Thyroid gland (tissue), 4 donors: ENCODE results near the gene TAF6L.

Source experiments
- POLR2A ChIP-seq, 2 donors: fragments of 450-650 bp; IDR thresholded peaks; one replicate each; pipeline ENCODE4 v1.6.1; 2017; ENCODE audit warnings: antibody characterized with exemption in 2 of 2, mild to moderate bottlenecking in 2 of 2, moderate library complexity in 1 of 2
- TF ChIP-seq, protein P1 (sequence below), 6 experiments: fragments of 200-600 bp in 3 of 6; fragments of 450-650 bp in 3 of 6; sonication (generic) in 3 of 6; IDR thresholded peaks; one replicate each; pipeline ENCODE4 v1.5.1; 2016 to 2019; ENCODE audit warnings: antibody characterized with exemption in 6 of 6, mild to moderate bottlenecking in 2 of 6, inconsistent platforms in 1 of 6, moderate library complexity in 1 of 6

DNA sequence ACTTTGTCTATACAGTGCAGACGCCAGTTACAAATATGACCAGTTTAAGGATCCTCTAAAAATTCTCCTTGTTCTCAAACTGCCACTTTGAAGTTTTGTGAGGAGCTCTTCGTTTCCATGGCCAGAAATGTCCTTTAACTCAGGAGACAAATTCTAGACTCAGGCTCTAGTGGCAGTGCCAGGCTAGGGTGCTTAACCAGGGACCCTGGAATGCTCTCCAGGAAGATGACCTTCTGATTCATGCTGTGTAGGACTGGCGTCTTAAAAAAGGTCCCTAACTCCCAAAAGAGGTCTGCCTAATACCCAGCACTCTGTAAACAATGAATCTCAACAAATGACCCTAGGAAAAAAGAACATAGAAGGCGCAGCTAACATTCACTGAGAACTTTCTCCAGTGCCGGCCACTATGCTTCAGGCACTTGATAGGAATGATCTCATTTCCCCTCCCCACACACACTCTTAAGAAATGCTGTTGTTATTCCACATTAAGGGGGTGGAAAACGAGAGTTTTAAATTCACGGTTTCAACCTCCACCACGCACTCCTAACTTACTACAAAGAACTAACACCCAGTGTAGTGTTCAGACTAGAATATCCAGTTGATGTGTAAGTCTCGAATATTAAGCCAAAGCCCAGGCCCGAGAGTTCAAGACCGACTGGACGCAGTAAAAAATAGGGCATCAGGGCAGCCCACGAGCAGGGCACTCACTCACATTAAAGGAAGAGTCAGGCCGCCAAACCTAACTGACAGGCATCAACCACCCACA, 33.3 kb downstream of the TAF6L start:
- no peak for TF ChIP-seq POLR2A (IDR thresholded peaks at IDR 0.05)
- TF ChIP-seq, protein P1, sequence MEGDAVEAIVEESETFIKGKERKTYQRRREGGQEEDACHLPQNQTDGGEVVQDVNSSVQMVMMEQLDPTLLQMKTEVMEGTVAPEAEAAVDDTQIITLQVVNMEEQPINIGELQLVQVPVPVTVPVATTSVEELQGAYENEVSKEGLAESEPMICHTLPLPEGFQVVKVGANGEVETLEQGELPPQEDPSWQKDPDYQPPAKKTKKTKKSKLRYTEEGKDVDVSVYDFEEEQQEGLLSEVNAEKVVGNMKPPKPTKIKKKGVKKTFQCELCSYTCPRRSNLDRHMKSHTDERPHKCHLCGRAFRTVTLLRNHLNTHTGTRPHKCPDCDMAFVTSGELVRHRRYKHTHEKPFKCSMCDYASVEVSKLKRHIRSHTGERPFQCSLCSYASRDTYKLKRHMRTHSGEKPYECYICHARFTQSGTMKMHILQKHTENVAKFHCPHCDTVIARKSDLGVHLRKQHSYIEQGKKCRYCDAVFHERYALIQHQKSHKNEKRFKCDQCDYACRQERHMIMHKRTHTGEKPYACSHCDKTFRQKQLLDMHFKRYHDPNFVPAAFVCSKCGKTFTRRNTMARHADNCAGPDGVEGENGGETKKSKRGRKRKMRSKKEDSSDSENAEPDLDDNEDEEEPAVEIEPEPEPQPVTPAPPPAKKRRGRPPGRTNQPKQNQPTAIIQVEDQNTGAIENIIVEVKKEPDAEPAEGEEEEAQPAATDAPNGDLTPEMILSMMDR (IDR thresholded peaks at IDR 0.05) = no peak
